B cell (primary cell): ENCODE results near the gene COA8.

Experiments
- CTCF ChIP-seq: fragments of 200-600 bp; IDR thresholded peaks from one replicate; pipeline ENCODE4 v1.8.0; 2022; ENCODE audit warnings: antibody characterized with exemption, mild to moderate bottlenecking
- EZH2 ChIP-seq: IDR thresholded peaks from 2 replicates; pipeline ENCODE4 v1.6.1; 2012; ENCODE audit warnings: borderline replicate concordance, low read depth, mild to moderate bottlenecking, moderate library complexity, low read length; ENCODE audit not compliant: insufficient read depth, poor library complexity, severe bottlenecking

GRCh38 chr14:103545915-103546651, 16.7 kb upstream of the COA8 start:
- TF ChIP-seq CTCF (no peak), EZH2 (no peak)
